GM23338 (cell line): Measurements from ENCODE around the gene FBXO24. TPM values are rescaled to one million over a fixed set of nuclear protein-coding genes. Genes with fewer than 3 reads are reported as not detected.

Experiments used
- ATAC-seq: fragments of 200-7000 bp; cut with Tn5 transposase; 3 replicates; pipeline ENCODE4 v1.9.1; 2020
- DNase-seq: peaks from one replicate; pipeline ENCODE4 v3.0.0-alpha.2; 2015; ENCODE audit warnings: low spot score
- H2AFZ ChIP-seq: fragments of 200-600 bp; sonication (generic); 2 replicates; pipeline ENCODE4 v1.8.0; 2016; ENCODE audit warnings: antibody characterized with exemption, mild to moderate bottlenecking, moderate library complexity
- H3F3A ChIP-seq: fragments of 200-600 bp; sonication (generic); replicated peaks from 2 replicates; pipeline ENCODE4 v1.8.0; 2017; ENCODE audit warnings: antibody characterized with exemption, mixed run types, low read depth
- H3K27ac ChIP-seq: fragments of 200-600 bp; sonication (generic); 2 replicates; pipeline ENCODE4 v1.6.1; 2016; ENCODE audit warnings: low read depth
- H3K27me3 ChIP-seq: fragments of 200-600 bp; sonication (generic); 2 replicates; pipeline ENCODE4 v1.8.0; 2016; ENCODE audit warnings: mild to moderate bottlenecking, mixed run types, moderate library complexity; ENCODE audit not compliant: insufficient read depth
- H3K36me3 ChIP-seq: fragments of 200-600 bp; sonication (generic); 2 replicates; pipeline ENCODE4 v1.8.0; 2016; ENCODE audit warnings: mild to moderate bottlenecking; ENCODE audit not compliant: insufficient read depth
- H3K4me1 ChIP-seq: fragments of 200-600 bp; sonication (generic); 2 replicates; pipeline ENCODE4 v1.8.0; 2016; ENCODE audit warnings: mild to moderate bottlenecking, moderate library complexity; ENCODE audit not compliant: insufficient read depth
- H3K4me2 ChIP-seq: fragments of 200-600 bp; sonication (generic); 2 replicates; pipeline ENCODE4 v1.7.1; 2017; ENCODE audit warnings: mixed run types
- H3K4me3 ChIP-seq: fragments of 200-600 bp; sonication (generic); 2 replicates; pipeline ENCODE4 v1.6.1; 2016; ENCODE audit warnings: mixed run types
- H3K79me2 ChIP-seq: fragments of 200-600 bp; sonication (generic); replicated peaks from 2 replicates; pipeline ENCODE4 v1.8.0; 2017; ENCODE audit warnings: mild to moderate bottlenecking; ENCODE audit not compliant: insufficient read depth
- H3K9me2 ChIP-seq: fragments of 200-600 bp; sonication (generic); 2 replicates; pipeline ENCODE4 v1.8.0; 2017; ENCODE audit not compliant: insufficient read depth
- H4K20me1 ChIP-seq: fragments of 200-600 bp; sonication (generic); replicated peaks from 2 replicates; pipeline ENCODE4 v1.8.0; 2017; ENCODE audit warnings: mild to moderate bottlenecking; ENCODE audit not compliant: insufficient read depth
- H3K27ac Mint-ChIP-seq: 2 replicates; pipeline ENCODE4 v1.8.0; 2020; ENCODE audit warnings: inconsistent platforms, mild to moderate bottlenecking, moderate library complexity, mixed read lengths
- H3K27me3 Mint-ChIP-seq: 3 replicates; pipeline ENCODE4 v1.8.0; 2022; ENCODE audit warnings: low read depth, mild to moderate bottlenecking, moderate library complexity, mixed read lengths, inconsistent platforms; ENCODE audit not compliant: insufficient read depth, poor library complexity
- H3K36me3 Mint-ChIP-seq: 3 replicates; pipeline ENCODE4 v1.8.0; 2021; ENCODE audit warnings: low read depth, mild to moderate bottlenecking, inconsistent platforms, moderate library complexity, mixed read lengths
- H3K4me1 Mint-ChIP-seq: 3 replicates; pipeline ENCODE4 v1.8.0; 2020; ENCODE audit warnings: mild to moderate bottlenecking, inconsistent platforms, mixed read lengths
- H3K4me3 Mint-ChIP-seq: 3 replicates; pipeline ENCODE4 v1.8.0; 2021; ENCODE audit warnings: moderate library complexity, mild to moderate bottlenecking, inconsistent platforms, mixed read lengths
- H3K9me3 Mint-ChIP-seq: 3 replicates; pipeline ENCODE4 v1.8.0; 2020; ENCODE audit warnings: moderate library complexity, mild to moderate bottlenecking, inconsistent platforms, mixed read lengths
- CREB1 ChIP-seq: fragments of 250-450 bp; sonication (Bioruptor Pico); IDR thresholded peaks from 2 replicates; pipeline ENCODE4 v1.5.0; 2020; ENCODE audit warnings: low read depth, mild to moderate bottlenecking, moderate library complexity
- EZH2 ChIP-seq: fragments of 200-600 bp; sonication (generic); IDR thresholded peaks from one replicate; pipeline ENCODE4 v1.8.0; 2017; ENCODE audit warnings: antibody characterized with exemption, mild to moderate bottlenecking, low read depth; ENCODE audit not compliant: unreplicated experiment
- EZH2phosphoT487 ChIP-seq: fragments of 200-600 bp; sonication (generic); IDR thresholded peaks from one replicate; pipeline ENCODE4 v1.8.1; 2018; ENCODE audit warnings: antibody characterized with exemption; ENCODE audit not compliant: unreplicated experiment
- JUNB ChIP-seq: IDR thresholded peaks from one replicate; pipeline ENCODE4 v1.6.1; 2016; ENCODE audit warnings: antibody characterized with exemption; ENCODE audit not compliant: unreplicated experiment
- NANOG ChIP-seq: IDR thresholded peaks from 2 replicates; pipeline ENCODE4 v1.6.1; 2016; ENCODE audit warnings: antibody characterized with exemption, borderline replicate concordance
- POLR2AphosphoS5 ChIP-seq: IDR thresholded peaks from 2 replicates; pipeline ENCODE4 v1.6.1; 2016; ENCODE audit warnings: antibody characterized with exemption, low read depth
- STAT1 ChIP-seq: IDR thresholded peaks from one replicate; pipeline ENCODE4 v1.6.1; 2016; ENCODE audit warnings: antibody characterized with exemption; ENCODE audit not compliant: unreplicated experiment
- ZNF114 ChIP-seq: fragments of 250-450 bp; sonication (Bioruptor Pico); IDR thresholded peaks from 2 replicates; pipeline ENCODE4 v1.5.0; 2020; ENCODE audit warnings: mild to moderate bottlenecking, moderate library complexity
- ZNF331 ChIP-seq: fragments of 250-450 bp; sonication (Bioruptor Pico); IDR thresholded peaks from 2 replicates; pipeline ENCODE4 v1.5.0; 2020; ENCODE audit warnings: low read depth, mild to moderate bottlenecking, moderate library complexity
- polyA plus RNA-seq: library from polyadenylated mRNA; unstranded; fragments of >200 nt; fragmentation: Nextera tagmentation; extraction: Ambion mirVana; gene quantifications from 2 replicates; pipeline ENCODE4 v1.2.1, GENCODE V29; 2016
- total RNA-seq: library from RNA; depleted of rRNA; stranded (reverse); fragments of >200 nt; shearing (Covaris generic); gene quantifications from 2 replicates; pipeline ENCODE4 v1.2.3, GENCODE V29; 2014
- TF ChIP-seq, protein P1 (sequence below): fragments of 250-450 bp; sonication (Bioruptor Pico); IDR thresholded peaks from 2 replicates; pipeline ENCODE4 v1.5.0; 2020; ENCODE audit warnings: mild to moderate bottlenecking, moderate library complexity
- TF ChIP-seq, protein P2 (sequence below): IDR thresholded peaks from one replicate; pipeline ENCODE4 v1.6.1; 2018; ENCODE audit warnings: antibody characterized with exemption; ENCODE audit not compliant: unreplicated experiment
- TF ChIP-seq, protein P3 (sequence below), 2 experiments: fragments of 200-600 bp in 1 of 2; sonication (generic) in 1 of 2; conservative IDR thresholded peaks; 2 replicates each; pipeline versions ENCODE4 v1.5.1 to v1.6.1; 2016 to 2017; ENCODE audit warnings: antibody characterized with exemption in 2 of 2, low read depth in 2 of 2, mild to moderate bottlenecking in 2 of 2, moderate library complexity in 1 of 2
- TF ChIP-seq, protein P4 (sequence below): IDR thresholded peaks from 2 replicates; pipeline ENCODE4 v1.6.1; 2016; ENCODE audit warnings: antibody characterized with exemption

Gene FBXO24
- total and polyA plus RNA-seq, 2 experiments from 2014 or later, result 2.1 to 2.4 TPM

DNA sequence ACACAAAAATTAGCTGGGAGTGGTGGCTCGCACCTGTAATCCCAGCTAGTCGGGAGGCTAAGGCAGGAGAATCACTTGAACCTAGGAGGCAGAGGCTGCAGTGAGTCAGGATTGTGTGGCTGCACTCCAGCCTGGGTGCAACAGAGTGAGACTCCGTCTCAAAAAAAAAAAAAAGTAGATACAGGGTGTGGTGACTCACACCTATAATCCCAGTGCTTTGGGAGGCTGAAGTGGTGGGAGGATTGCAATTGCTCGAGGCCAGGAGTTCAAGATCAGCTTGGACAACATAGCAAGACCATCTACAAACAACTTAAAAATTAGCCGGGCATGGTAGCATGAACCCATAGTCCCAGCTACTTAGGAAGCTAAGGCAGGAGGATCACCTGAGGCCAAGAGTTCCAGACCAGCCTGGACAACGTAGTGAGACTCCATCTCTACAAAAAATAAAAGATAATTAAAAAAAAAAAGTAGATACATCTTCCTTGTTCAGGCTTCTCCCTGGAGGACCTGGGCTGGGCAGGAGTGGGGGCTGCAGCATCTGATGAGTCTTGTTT, 28.3 kb downstream of the FBXO24 start:
- Histone ChIP-seq H3K9me2 (no peaks in the 10 kb centered on the region), H3K4me1 (peaks cover 3% of the 10 kb centered on the region; the same call in 1 of the 2 replicates), H3K79me2 (no peaks in the 10 kb centered on the region), H3K27me3 (no peaks in the 10 kb centered on the region), H3K4me2 (no peak overlapping the region), H3F3A (peaks cover 5% of the 10 kb centered on the region; the same call in 1 of the 2 replicates), H3K27ac (no peak overlapping the region), H3K4me3 (no peak overlapping the region), H4K20me1 (no peaks in the 10 kb centered on the region), H3K36me3 (peaks cover 3% of the 10 kb centered on the region; the same call in 1 of the 2 replicates), H2AFZ (no peak overlapping the region)
- H3K36me3 Mint-ChIP-seq, result peaks cover 5% of the 10 kb centered on the region
- TF ChIP-seq, protein P1, sequence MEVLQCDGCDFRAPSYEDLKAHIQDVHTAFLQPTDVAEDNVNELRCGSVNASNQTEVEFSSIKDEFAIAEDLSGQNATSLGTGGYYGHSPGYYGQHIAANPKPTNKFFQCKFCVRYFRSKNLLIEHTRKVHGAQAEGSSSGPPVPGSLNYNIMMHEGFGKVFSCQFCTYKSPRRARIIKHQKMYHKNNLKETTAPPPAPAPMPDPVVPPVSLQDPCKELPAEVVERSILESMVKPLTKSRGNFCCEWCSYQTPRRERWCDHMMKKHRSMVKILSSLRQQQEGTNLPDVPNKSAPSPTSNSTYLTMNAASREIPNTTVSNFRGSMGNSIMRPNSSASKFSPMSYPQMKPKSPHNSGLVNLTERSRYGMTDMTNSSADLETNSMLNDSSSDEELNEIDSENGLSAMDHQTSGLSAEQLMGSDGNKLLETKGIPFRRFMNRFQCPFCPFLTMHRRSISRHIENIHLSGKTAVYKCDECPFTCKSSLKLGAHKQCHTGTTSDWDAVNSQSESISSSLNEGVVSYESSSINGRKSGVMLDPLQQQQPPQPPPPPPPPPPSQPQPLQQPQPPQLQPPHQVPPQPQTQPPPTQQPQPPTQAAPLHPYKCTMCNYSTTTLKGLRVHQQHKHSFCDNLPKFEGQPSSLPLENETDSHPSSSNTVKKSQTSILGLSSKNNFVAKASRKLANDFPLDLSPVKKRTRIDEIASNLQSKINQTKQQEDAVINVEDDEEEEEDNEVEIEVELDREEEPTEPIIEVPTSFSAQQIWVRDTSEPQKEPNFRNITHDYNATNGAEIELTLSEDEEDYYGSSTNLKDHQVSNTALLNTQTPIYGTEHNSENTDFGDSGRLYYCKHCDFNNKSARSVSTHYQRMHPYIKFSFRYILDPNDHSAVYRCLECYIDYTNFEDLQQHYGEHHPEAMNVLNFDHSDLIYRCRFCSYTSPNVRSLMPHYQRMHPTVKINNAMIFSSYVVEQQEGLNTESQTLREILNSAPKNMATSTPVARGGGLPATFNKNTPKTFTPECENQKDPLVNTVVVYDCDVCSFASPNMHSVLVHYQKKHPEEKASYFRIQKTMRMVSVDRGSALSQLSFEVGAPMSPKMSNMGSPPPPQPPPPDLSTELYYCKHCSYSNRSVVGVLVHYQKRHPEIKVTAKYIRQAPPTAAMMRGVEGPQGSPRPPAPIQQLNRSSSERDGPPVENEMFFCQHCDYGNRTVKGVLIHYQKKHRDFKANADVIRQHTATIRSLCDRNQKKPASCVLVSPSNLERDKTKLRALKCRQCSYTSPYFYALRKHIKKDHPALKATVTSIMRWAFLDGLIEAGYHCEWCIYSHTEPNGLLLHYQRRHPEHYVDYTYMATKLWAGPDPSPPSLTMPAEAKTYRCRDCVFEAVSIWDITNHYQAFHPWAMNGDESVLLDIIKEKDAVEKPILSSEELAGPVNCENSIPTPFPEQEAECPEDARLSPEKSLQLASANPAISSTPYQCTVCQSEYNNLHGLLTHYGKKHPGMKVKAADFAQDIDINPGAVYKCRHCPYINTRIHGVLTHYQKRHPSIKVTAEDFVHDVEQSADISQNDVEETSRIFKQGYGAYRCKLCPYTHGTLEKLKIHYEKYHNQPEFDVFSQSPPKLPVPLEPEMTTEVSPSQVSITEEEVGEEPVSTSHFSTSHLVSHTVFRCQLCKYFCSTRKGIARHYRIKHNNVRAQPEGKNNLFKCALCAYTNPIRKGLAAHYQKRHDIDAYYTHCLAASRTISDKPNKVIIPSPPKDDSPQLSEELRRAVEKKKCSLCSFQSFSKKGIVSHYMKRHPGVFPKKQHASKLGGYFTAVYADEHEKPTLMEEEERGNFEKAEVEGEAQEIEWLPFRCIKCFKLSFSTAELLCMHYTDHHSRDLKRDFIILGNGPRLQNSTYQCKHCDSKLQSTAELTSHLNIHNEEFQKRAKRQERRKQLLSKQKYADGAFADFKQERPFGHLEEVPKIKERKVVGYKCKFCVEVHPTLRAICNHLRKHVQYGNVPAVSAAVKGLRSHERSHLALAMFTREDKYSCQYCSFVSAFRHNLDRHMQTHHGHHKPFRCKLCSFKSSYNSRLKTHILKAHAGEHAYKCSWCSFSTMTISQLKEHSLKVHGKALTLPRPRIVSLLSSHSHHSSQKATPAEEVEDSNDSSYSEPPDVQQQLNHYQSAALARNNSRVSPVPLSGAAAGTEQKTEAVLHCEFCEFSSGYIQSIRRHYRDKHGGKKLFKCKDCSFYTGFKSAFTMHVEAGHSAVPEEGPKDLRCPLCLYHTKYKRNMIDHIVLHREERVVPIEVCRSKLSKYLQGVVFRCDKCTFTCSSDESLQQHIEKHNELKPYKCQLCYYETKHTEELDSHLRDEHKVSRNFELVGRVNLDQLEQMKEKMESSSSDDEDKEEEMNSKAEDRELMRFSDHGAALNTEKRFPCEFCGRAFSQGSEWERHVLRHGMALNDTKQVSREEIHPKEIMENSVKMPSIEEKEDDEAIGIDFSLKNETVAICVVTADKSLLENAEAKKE (CRISPR knock-in tag), result no peak
- TF ChIP-seq ZNF114 (CRISPR knock-in tag) (no peak), JUNB (no peak), EZH2 (no peak), EZH2phosphoT487 (no peak), NANOG (no peak), ZNF331 (CRISPR knock-in tag) (no peak), POLR2AphosphoS5 (no peak), CREB1 (CRISPR knock-in tag) (no peak), STAT1 (no peak)
- TF ChIP-seq, protein P2, sequence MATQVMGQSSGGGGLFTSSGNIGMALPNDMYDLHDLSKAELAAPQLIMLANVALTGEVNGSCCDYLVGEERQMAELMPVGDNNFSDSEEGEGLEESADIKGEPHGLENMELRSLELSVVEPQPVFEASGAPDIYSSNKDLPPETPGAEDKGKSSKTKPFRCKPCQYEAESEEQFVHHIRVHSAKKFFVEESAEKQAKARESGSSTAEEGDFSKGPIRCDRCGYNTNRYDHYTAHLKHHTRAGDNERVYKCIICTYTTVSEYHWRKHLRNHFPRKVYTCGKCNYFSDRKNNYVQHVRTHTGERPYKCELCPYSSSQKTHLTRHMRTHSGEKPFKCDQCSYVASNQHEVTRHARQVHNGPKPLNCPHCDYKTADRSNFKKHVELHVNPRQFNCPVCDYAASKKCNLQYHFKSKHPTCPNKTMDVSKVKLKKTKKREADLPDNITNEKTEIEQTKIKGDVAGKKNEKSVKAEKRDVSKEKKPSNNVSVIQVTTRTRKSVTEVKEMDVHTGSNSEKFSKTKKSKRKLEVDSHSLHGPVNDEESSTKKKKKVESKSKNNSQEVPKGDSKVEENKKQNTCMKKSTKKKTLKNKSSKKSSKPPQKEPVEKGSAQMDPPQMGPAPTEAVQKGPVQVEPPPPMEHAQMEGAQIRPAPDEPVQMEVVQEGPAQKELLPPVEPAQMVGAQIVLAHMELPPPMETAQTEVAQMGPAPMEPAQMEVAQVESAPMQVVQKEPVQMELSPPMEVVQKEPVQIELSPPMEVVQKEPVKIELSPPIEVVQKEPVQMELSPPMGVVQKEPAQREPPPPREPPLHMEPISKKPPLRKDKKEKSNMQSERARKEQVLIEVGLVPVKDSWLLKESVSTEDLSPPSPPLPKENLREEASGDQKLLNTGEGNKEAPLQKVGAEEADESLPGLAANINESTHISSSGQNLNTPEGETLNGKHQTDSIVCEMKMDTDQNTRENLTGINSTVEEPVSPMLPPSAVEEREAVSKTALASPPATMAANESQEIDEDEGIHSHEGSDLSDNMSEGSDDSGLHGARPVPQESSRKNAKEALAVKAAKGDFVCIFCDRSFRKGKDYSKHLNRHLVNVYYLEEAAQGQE, result no peak
- TF ChIP-seq, protein P3, sequence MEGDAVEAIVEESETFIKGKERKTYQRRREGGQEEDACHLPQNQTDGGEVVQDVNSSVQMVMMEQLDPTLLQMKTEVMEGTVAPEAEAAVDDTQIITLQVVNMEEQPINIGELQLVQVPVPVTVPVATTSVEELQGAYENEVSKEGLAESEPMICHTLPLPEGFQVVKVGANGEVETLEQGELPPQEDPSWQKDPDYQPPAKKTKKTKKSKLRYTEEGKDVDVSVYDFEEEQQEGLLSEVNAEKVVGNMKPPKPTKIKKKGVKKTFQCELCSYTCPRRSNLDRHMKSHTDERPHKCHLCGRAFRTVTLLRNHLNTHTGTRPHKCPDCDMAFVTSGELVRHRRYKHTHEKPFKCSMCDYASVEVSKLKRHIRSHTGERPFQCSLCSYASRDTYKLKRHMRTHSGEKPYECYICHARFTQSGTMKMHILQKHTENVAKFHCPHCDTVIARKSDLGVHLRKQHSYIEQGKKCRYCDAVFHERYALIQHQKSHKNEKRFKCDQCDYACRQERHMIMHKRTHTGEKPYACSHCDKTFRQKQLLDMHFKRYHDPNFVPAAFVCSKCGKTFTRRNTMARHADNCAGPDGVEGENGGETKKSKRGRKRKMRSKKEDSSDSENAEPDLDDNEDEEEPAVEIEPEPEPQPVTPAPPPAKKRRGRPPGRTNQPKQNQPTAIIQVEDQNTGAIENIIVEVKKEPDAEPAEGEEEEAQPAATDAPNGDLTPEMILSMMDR (conservative IDR thresholded peaks at IDR 0.05; ENCODE audit: low read depth in 2 of 2), result no peak
- TF ChIP-seq, protein P4, sequence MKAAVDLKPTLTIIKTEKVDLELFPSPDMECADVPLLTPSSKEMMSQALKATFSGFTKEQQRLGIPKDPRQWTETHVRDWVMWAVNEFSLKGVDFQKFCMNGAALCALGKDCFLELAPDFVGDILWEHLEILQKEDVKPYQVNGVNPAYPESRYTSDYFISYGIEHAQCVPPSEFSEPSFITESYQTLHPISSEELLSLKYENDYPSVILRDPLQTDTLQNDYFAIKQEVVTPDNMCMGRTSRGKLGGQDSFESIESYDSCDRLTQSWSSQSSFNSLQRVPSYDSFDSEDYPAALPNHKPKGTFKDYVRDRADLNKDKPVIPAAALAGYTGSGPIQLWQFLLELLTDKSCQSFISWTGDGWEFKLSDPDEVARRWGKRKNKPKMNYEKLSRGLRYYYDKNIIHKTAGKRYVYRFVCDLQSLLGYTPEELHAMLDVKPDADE, result no peak
- ATAC-seq, result no peak
- H3K9me3 Mint-ChIP-seq, result no peaks in the 10 kb centered on the region
- DNase-seq, result no peak
- no peak overlapping the region for H3K27ac Mint-ChIP-seq
- no peak overlapping the region for H3K4me3 Mint-ChIP-seq
- H3K27me3 Mint-ChIP-seq, result peaks cover 15% of the 10 kb centered on the region
- H3K4me1 Mint-ChIP-seq, result no peaks in the 10 kb centered on the region; the same call in 1 of the 3 replicates
